ENCODE results near the gene ADAMTS17. TPM values are rescaled to one million over a fixed set of nuclear protein-coding genes. Genes with fewer than 3 reads are reported as not detected.

Gene ADAMTS17
- total and polyA plus RNA-seq, 9 of the 15 experiments (the other 6 are each of a cell fraction or from before 2014, with no cell fraction given) = 0.01 to 0.14 (median 0.07) TPM; not detected in 6

DNA sequence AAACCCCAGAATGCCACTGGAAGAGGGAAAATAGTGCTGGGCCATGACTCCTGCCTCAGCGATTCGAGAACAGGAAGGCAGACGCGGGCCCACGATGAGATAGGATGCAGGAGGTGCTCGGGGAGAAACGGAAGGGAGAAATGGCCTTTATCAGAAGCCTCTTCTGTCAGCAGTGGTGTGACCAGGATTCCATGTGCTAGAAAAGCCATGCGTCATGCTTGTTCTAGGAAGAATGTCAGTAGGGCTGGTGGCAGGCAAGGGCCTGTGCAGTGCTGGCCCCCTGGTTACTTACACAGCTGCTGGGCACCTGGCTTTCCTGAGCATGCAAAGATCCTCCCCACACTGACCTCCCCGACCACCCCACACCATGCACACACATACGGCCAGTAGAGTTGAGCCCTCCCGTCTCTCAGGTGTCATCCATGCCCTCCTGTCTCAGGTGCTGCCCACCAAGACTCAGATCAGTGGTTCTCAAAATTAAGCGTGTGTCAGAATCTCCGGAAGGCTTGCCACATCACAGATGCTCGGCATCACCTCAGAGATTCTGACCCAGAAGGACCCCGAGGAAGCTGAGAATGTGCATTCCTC lies 106.7 kb downstream of the ADAMTS17 start (continued):
- TF ChIP-seq, protein P1, sequence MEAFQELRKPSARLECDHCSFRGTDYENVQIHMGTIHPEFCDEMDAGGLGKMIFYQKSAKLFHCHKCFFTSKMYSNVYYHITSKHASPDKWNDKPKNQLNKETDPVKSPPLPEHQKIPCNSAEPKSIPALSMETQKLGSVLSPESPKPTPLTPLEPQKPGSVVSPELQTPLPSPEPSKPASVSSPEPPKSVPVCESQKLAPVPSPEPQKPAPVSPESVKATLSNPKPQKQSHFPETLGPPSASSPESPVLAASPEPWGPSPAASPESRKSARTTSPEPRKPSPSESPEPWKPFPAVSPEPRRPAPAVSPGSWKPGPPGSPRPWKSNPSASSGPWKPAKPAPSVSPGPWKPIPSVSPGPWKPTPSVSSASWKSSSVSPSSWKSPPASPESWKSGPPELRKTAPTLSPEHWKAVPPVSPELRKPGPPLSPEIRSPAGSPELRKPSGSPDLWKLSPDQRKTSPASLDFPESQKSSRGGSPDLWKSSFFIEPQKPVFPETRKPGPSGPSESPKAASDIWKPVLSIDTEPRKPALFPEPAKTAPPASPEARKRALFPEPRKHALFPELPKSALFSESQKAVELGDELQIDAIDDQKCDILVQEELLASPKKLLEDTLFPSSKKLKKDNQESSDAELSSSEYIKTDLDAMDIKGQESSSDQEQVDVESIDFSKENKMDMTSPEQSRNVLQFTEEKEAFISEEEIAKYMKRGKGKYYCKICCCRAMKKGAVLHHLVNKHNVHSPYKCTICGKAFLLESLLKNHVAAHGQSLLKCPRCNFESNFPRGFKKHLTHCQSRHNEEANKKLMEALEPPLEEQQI (IDR thresholded peaks at IDR 0.05) = no peak
- TF ChIP-seq BRF1 (IDR thresholded peaks at IDR 0.05; ENCODE audit: borderline replicate concordance, extremely low read depth, insufficient read length) (no peak), ZFP36 (IDR thresholded peaks at IDR 0.05; ENCODE audit: low read depth, low read length, partially characterized antibody) (no peak), STAT5A (IDR thresholded peaks at IDR 0.05; ENCODE audit: borderline replicate concordance, low read length) (0 out of 2 replicates have a peak, but pooled peaks have one; percentile 28), ZNF143 (CRISPR knock-in tag; IDR thresholded peaks at IDR 0.05) (no peak), TAL1 (IDR thresholded peaks at IDR 0.05) (peak; percentile 49; the same call in 1 of the 2 replicates), POLR2AphosphoS2 (IDR thresholded peaks at IDR 0.05; ENCODE audit: low read length) (no peak), ZNF79 (CRISPR knock-in tag; IDR thresholded peaks at IDR 0.05; ENCODE audit: low read depth) (no peak), ARID1B (IDR thresholded peaks at IDR 0.05) (peak; percentile 79), U2AF2 (optimal IDR thresholded peaks at IDR 0.05; ENCODE audit: low read depth, low read length) (no peak), NUFIP1 (IDR thresholded peaks at IDR 0.05; ENCODE audit: partially characterized antibody) (no peak)
- TF ChIP-seq, protein P2, sequence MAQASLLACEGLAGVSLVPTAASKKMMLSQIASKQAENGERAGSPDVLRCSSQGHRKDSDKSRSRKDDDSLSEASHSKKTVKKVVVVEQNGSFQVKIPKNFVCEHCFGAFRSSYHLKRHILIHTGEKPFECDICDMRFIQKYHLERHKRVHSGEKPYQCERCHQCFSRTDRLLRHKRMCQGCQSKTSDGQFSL (CRISPR knock-in tag; IDR thresholded peaks at IDR 0.05) = no peak
- TF ChIP-seq, protein P2 (tag; IDR thresholded peaks at IDR 0.05) = no peak
- TF ChIP-seq, protein P3, sequence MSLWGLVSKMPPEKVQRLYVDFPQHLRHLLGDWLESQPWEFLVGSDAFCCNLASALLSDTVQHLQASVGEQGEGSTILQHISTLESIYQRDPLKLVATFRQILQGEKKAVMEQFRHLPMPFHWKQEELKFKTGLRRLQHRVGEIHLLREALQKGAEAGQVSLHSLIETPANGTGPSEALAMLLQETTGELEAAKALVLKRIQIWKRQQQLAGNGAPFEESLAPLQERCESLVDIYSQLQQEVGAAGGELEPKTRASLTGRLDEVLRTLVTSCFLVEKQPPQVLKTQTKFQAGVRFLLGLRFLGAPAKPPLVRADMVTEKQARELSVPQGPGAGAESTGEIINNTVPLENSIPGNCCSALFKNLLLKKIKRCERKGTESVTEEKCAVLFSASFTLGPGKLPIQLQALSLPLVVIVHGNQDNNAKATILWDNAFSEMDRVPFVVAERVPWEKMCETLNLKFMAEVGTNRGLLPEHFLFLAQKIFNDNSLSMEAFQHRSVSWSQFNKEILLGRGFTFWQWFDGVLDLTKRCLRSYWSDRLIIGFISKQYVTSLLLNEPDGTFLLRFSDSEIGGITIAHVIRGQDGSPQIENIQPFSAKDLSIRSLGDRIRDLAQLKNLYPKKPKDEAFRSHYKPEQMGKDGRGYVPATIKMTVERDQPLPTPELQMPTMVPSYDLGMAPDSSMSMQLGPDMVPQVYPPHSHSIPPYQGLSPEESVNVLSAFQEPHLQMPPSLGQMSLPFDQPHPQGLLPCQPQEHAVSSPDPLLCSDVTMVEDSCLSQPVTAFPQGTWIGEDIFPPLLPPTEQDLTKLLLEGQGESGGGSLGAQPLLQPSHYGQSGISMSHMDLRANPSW (CRISPR knock-in tag; IDR thresholded peaks at IDR 0.05) = no peak
- TF ChIP-seq, protein P4, sequence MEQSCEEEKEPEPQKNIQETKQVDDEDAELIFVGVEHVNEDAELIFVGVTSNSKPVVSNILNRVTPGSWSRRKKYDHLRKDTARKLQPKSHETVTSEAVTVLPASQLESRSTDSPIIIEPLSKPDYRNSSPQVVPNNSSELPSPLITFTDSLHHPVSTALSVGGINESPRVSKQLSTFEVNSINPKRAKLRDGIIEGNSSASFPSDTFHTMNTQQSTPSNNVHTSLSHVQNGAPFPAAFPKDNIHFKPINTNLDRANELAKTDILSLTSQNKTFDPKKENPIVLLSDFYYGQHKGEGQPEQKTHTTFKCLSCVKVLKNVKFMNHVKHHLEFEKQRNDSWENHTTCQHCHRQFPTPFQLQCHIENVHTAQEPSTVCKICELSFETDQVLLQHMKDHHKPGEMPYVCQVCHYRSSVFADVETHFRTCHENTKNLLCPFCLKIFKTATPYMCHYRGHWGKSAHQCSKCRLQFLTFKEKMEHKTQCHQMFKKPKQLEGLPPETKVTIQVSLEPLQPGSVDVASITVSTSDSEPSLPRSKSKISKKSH (CRISPR knock-in tag; IDR thresholded peaks at IDR 0.05) = no peak
- TF ChIP-seq, protein P5, sequence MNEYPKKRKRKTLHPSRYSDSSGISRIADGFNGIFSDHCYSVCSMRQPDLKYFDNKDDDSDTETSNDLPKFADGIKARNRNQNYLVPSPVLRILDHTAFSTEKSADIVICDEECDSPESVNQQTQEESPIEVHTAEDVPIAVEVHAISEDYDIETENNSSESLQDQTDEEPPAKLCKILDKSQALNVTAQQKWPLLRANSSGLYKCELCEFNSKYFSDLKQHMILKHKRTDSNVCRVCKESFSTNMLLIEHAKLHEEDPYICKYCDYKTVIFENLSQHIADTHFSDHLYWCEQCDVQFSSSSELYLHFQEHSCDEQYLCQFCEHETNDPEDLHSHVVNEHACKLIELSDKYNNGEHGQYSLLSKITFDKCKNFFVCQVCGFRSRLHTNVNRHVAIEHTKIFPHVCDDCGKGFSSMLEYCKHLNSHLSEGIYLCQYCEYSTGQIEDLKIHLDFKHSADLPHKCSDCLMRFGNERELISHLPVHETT (CRISPR knock-in tag; conservative IDR thresholded peaks at IDR 0.05 in 1 of 2, IDR thresholded peaks at IDR 0.05 in 1 of 2) = no peak
- TF ChIP-seq, protein P6, sequence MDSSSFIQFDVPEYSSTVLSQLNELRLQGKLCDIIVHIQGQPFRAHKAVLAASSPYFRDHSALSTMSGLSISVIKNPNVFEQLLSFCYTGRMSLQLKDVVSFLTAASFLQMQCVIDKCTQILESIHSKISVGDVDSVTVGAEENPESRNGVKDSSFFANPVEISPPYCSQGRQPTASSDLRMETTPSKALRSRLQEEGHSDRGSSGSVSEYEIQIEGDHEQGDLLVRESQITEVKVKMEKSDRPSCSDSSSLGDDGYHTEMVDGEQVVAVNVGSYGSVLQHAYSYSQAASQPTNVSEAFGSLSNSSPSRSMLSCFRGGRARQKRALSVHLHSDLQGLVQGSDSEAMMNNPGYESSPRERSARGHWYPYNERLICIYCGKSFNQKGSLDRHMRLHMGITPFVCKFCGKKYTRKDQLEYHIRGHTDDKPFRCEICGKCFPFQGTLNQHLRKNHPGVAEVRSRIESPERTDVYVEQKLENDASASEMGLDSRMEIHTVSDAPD (CRISPR knock-in tag; IDR thresholded peaks at IDR 0.05) = no peak
